ENCODE data around the gene FRMD5. TPM values are rescaled to one million over a fixed set of nuclear protein-coding genes. Genes with fewer than 3 reads are reported as not detected.

Gene FRMD5
- polyA plus RNA-seq, 1 donor: 1.8 TPM

GRCh38 chr15:44160796-44161195, 34.3 kb downstream of the FRMD5 start:
- DNase-seq: no peak

GRCh38 chr15:44159492-44159891, 35.6 kb downstream of the FRMD5 start:
- DNase-seq: no peak

GRCh38 chr15:44158111-44158510, 37.0 kb downstream of the FRMD5 start:
- no peak for DNase-seq

GRCh38 chr15:44157679-44158078, 37.4 kb downstream of the FRMD5 start:
- no peak for DNase-seq

GRCh38 chr15:44153352-44153751, 41.7 kb downstream of the FRMD5 start:
- no peak for DNase-seq

- no peak for DNase-seq
These were observed 45.8 kb downstream of the FRMD5 start for GRCh38 chr15:44149224-44149623.

GRCh38 chr15:44148580-44148979, 46.5 kb downstream of the FRMD5 start:
- no peak for DNase-seq

GRCh38 chr15:44147636-44148035, 47.4 kb downstream of the FRMD5 start:
- no peak for DNase-seq

GRCh38 chr15:44145495-44145894, 49.6 kb downstream of the FRMD5 start:
- no peak for DNase-seq

- DNase-seq: no peak
These were observed 50.1 kb downstream of the FRMD5 start for GRCh38 chr15:44144992-44145391.

- no peak for DNase-seq
These were observed 50.9 kb downstream of the FRMD5 start for GRCh38 chr15:44144184-44144583.

GRCh38 chr15:44137750-44138149, 57.3 kb downstream of the FRMD5 start:
- DNase-seq: no peak

- DNase-seq: no peak
These were observed 58.0 kb downstream of the FRMD5 start for GRCh38 chr15:44136991-44137477.

- DNase-seq: no peak
These were observed 63.0 kb downstream of the FRMD5 start for GRCh38 chr15:44132057-44132456.

GRCh38 chr15:44130778-44131177, 64.3 kb downstream of the FRMD5 start:
- DNase-seq: no peak

GRCh38 chr15:44129911-44130310, 65.2 kb downstream of the FRMD5 start:
- no peak for DNase-seq

GRCh38 chr15:44128443-44128842, 66.6 kb downstream of the FRMD5 start:
- no peak for DNase-seq

GRCh38 chr15:44125879-44126278, 69.2 kb downstream of the FRMD5 start:
- no peak for DNase-seq

GRCh38 chr15:44102675-44103254, 92.3 kb downstream of the FRMD5 start:
- DNase-seq: peak; percentile 0

GRCh38 chr15:44101944-44102343, 93.1 kb downstream of the FRMD5 start:
- DNase-seq: no peak

- DNase-seq: no peak
These were observed 93.8 kb downstream of the FRMD5 start for GRCh38 chr15:44101286-44101685.

GRCh38 chr15:44099671-44100070, 95.4 kb downstream of the FRMD5 start:
- no peak for DNase-seq

GRCh38 chr15:44097552-44097951, 97.5 kb downstream of the FRMD5 start:
- no peak for DNase-seq

- DNase-seq: no peak
These were observed 98.5 kb downstream of the FRMD5 start for GRCh38 chr15:44096596-44096995.

- no peak for DNase-seq
These were observed 100.3 kb downstream of the FRMD5 start for GRCh38 chr15:44094781-44095180.
